T-helper 9 cell (primary cell): ENCODE data around the gene RANBP17.
"Not testable (repeated sequence)": the region's sequence is repeated elsewhere in the genome, so short reads cannot be mapped to it uniquely, and the experiment has no call there.

Experiments used
- DNase-seq: peaks from one replicate; pipeline ENCODE4 v3.0.0-alpha.2; 2020

Gene RANBP17

DNA sequence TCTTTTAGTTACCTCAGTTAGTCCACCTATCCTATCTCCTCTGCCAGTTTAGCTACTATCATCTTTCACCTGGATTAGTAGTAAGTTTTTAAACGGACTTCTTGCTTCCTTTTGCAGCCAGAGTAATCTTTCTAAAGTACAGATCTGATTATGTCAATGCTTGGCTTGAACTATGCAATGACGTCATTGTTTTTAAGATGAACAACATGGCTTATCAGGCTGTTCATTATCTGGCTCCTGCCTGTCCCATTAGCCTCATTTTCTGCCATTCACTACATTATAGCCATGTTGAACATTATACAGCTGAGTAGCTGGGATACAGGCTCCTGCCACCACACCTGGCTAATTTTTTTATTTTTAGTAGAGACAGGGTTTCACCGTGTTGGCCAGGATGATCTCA lies 98.7 kb downstream of the RANBP17 start:
- no peak for DNase-seq

DNA sequence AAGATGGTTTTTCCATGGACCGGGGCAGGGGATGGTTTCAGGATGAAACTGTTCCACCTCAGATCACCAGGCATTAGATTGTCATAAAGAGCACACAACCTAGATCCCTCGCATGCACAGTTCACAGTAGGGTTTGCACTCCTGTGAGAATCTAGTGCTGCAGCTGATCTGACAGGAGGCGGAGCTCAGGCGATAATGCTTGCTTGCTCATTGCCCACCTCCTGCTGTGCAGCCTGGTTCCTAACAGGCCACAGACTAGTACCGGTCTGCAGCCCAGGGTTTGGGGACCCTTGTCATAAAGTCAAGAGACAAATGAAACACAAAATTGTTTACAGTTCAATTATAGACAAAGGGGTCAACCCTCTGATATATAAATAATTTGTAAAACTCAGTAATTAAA lies 101.7 kb downstream of the RANBP17 start:
- no peak for DNase-seq

DNA sequence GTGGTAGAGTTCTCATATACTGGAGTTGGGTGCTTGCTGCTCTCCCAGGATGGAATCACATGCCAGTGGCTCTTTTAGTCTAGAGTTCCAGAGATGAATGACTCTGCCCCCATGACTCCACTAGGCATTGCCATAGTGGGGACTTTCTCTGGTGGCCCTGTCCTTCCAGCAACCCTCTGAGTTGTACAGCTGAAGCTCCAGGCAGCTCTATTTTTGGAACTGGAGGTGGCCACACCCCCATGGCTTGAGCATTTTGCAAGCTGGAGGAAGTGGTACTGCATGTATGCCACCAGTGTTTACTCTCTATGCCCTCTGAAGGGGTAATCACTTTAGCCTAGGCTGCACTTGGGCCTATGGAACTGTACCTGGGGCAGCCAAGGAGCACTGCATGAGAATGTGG lies 112.6 kb downstream of the RANBP17 start:
- DNase-seq, result no peak

DNA sequence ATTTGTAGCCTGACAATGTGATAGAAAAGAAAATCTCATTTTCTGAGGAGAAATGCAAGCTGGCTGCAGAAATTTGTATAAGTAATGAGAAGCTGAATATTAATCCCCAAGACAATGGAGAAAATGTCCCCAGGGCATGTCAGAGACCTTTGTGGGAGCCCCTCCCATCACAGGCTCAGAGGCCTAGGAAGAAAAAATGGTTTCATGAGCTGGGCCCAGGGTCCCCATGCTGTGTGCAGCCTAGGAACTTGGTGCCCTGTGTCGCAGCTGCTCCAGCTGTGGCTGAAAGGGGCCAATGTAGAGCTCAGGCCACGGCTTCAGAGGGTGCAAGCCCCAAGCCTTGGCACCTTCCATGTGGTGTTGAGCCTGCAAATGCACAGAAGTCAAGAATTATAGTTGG lies 118.4 kb downstream of the RANBP17 start:
- not testable (repeated sequence) for DNase-seq

DNA sequence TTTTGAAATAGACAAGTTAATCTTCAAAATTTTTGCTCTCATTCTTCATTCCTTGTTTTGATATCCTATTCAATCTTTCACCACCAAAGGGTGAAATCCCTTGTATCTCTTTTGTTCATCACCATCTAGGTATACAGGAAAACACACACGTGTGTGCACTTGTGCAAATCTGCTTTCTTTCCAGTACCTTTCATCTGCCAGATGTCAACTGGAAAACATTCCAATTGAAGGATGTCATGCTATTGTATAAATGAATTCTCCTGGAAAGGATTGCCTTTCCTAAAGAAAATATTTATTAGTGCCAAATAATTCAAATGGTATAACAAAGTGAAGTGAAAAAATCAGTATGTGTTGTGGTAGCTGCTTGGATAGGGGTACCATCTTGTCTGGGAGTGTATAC lies 123.7 kb downstream of the RANBP17 start:
- no peak for DNase-seq

DNA sequence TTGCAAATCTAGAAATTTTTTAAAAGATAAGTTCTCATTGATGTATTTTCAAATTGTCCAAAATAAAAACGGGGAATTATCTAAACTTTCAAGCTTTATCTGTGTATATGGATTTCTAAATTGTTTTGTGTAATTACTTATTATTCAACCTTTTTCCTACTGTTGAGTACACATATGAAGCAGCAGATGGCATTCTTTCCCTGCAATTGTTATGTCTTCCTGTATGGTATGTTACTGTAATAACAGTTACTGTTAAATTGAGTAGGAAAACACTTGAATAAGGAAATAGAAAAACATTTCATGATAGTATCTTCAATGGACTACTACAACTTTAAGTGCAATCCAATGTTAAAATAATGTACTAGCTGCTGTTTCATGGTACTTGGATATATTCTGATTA lies 124.8 kb downstream of the RANBP17 start:
- no peak for DNase-seq

DNA sequence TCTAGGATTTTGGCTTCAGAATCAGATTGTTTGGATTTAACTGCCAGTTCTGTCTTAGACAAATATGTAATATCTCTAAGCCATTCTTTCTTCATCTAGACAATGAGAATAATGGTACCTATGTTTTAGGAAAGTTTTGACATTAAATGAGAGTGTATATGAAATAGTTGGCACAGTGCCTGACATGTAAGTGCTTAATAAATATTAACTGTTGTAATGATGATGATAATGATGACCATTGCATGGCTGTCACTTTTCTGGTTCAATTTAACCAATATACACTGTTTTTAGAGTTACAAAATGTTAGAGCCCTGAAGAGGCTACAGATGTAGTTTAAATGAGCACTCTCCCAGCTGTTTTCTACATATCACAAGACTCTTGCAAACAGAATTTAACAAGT lies 131.7 kb downstream of the RANBP17 start:
- no peak for DNase-seq

DNA sequence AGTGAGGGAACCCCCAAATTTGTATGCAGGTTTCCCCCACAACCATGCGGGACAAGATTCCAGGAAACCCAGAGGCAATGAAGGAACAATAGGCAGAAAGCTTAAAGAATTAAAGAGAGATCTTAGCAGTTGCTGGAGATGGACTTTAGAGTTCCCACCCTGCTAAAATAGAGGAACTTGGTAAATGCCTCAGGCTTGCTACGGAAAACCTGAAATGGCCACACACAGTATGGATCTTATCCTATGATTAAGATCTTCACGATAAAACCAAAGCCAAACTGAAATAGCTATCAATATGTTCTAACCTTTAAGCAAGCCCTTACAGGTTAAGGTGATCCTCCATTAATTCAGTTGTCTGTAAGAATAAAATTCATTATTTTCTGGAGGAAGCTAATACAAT lies 148.3 kb downstream of the RANBP17 start:
- DNase-seq, result no peak

DNA sequence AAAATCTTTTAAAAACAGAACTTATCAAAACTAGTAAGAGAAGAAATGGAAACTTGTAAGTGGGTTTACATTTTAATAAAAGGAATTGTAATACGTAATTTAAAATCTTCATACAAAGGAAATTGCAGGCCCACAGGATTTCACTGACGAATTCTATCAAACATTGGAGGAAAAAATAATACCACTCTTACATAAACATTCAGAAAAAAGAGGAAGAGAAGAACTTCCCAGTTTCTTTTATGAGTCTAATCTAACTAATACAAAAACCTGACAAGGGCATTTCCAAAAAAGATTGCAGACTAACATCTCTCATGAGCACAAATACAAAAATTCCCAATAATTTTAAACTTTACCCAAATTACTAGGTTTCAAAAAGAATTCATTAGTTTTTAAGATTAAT lies 149.0 kb downstream of the RANBP17 start:
- no peak for DNase-seq

DNA sequence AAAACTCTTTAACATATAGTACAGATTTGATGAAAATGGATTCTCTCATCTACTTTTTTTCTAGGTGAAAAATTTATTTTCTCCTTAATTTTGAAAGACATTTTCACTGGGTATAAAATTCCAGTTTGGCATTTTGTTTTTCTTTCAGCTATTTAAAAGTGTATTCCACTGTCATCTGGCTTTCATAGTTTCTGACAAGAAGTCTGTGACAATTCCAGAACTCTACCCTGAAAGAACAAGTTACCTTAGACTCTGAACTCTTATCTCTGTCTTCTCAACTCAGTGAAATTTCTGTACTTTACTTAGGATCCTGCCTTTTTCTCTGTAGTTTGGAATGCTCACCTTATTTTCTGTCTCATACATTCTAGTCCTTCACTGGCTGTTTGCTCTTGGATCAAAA lies 161.7 kb downstream of the RANBP17 start:
- no peak for DNase-seq

DNA sequence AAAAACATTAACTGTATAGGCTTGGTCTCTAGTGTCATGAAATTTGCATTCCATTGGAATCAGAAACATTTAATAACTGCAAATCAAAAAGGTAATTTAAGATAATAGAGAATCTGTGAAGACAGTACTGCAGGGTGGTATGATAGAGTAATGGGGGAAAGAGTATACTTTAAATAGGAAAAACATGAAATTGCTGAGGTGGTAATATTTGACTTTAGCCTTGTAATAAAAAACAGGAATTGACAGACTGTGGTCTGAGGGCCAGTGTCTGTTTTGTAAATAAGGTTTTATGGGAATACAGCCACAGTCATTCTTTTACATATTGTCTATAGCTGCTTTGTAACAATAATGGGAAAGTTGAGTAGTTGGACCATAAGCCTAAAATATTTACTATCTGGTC lies 162.3 kb downstream of the RANBP17 start:
- no peak for DNase-seq

DNA sequence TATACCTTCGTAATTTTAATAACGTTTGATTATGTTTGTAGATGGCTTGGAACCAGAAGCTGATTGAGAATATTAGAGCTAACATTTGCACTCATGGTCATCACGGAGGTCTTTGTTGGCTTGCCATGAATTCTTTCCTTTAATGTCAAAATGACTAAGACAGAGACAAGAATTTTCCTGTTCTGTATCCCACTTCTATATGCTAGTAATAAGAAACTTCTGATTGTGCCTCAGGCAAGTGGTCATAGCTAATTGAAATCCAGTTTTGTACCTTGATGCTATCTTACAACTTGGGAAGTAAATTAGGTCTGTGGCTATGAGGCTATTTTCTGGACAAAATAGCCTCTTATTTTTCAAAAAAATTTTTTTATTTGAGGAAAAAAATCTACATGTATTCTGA lies 167.6 kb downstream of the RANBP17 start:
- no peak for DNase-seq

DNA sequence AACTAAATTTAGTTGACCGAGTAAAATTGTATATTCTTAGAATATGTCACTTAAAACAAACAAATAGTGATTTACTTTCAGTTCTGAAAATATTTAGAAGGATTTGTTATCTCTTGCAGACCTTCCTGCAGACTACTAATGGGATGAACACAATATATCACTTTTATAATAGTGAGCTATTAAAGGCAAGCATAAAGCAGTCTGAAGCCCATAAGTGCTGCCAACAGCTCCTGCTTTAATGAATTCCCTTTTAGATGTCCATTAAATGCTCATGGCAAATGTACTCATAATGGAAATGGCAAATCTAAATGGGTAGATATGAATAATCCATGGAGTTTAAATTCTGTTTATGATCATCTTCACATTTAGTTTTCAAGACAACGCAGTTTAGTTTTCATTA lies 170.2 kb downstream of the RANBP17 start:
- no peak for DNase-seq

DNA sequence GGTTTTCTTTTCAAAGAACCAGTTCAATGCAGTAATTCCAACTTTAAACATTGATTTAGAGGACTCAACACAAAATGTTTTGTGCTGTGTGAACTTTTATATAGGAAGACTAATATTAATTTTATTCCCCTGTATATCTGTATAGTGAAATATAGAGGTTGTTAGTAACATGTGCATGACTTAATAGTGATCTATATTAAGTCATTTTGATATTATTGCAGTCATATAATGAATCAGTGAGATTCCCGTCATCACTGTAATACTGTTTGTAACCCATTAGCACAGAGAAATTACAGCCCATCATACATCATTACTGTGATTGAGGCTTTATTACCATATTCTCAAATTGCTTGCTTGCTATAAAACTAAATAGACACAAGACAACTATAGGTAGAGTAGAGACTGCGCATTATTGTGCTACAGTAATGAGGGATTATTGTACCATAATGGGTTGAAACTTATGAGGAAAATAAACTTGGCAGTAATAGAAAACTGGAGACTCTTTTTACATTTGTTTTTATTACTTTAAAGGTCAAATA lies 170.7 kb downstream of the RANBP17 start:
- DNase-seq, result no peak

DNA sequence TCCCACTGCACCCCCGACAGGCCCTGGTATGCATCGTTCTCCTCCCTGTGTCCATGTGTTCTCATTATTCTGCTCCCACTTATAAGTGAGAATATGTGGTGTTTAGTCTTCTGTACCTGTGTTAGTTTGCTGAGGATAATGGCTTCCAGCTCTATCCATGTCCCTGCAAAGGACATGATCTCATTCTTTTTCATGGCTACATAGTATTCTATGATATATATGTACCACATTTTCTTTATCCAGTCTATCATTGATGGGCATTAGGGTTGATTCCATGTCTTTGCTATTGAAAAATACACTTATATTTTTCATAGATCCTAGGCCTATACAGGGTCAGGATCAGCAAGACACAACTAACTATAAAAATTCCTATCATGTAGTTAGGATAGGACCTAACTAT lies 180.1 kb downstream of the RANBP17 start:
- not testable (repeated sequence) for DNase-seq

DNA sequence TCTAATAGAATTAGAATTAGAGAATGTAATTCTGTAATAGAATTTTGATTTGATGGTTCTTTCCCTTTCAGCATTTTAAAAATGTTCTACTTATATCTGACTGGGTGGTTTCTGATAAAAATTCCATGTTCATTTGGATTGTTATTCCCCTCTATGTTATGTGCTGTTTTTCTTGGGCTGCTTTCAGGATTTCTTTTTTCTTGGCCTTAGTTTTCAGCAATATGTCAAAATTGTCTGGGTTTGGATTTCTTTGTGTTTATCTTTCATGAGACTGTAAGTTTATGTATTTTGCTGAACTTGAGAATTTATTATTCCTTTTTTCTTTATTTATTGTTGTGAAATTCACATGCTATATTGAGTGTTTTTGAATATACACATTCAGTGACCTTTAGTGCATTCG lies 189.1 kb downstream of the RANBP17 start:
- no peak for DNase-seq

DNA sequence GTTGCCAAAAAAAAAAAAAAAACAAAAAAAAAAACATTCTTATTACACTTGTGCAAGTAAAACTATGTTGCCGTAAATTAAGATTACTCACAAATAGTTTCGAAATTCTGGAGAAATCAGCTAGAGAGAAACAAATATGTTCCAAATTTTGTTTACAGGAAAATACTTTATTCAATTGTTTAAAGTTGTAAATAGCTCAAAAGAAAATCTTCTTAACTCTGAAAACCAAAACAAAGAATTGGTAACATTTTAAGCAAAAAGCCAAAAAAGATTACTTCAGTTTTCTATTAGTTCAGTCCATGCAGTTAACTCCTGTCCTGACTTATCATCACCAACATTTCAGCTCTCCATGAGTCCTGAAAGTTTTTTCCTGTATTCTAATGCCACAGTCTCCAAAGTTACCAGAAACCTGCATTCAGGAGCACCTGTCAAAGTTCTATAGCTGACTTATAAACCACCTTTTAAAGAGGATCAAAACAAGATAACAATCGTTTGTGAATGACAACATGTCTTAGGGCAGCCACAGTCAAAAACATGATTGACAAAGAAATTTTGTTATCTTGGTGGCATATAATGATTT lies 194.1 kb downstream of the RANBP17 start:
- no peak for DNase-seq

DNA sequence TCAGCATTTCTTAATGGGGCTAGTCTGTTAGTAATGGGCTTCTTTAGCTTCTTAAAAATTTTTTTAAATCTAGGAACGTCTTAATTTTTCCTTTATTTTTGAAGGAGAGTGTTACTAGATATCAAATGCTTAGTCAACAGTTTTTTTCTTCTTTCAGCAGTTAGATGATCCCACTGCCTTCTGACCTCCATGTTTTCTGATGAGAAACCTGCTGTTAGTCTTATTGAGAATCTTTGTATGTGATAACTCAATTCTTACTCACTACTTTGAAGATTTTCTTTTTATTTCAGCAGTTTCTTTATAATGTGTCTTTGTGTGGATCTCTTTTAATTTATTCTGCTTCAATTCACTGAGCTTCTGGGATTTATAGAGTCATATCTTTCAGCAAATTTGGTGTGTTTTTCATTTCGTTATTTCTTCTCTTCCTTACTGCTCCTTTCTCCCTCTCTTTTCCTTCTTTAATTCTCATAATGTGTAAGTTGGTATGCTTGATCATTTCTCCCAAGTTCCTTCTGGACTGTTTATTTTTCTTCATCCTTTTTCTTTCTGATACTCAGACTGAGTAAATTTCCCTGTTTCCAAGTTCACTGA lies 205.8 kb downstream of the RANBP17 start:
- no peak for DNase-seq

DNA sequence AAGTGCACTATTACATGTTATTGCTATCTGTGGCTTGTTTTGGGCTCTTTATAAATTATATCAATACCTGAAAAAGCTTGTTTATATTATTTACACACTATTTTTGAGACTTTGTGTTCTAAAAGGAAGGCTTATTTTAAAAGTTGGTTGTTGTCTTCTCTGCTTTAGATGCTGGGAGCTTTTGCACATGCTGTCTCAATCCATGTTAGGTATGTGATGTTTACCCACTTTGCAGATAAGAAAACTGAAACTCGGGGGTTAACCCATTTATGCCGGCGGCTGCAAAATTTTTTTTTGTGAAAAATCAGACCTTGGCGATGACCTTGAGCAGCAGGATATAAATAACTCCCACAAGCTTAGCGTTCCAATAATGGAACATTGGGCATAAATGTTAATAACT lies 212.9 kb downstream of the RANBP17 start:
- DNase-seq, result no peak

DNA sequence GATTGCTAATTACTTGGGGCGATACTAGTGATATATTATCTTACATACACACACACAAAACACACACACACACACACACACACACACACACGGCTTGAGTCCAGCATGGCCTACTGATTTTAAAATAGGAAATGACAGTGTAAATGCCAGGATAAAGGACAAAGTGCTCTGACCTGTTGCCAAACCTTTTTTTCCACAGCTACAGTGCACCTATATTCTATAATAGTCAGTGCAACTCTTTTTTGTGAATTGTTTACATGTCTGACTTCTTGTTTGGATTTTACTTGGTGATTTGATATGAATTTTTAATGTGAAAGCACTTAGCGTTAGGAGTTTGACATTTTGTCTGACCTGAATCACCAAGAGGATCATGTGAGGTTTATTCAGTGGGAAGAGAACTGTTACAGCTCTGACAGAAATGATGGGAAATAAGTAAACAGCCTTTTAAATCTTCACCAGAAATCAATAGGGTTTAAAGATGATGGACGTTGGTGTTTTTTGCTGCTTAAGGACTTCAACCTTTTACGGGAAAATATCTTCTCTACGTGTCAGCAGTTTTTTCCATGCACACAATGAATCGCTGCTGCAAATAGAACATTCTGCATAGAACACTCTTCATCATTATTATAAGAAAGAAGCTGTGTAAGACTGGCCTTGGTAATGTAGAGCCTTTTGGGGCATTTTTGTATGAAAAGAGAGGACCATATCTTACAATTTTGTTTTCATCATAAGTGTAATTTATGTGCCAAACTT lies 218.5 kb downstream of the RANBP17 start:
- no peak for DNase-seq

DNA sequence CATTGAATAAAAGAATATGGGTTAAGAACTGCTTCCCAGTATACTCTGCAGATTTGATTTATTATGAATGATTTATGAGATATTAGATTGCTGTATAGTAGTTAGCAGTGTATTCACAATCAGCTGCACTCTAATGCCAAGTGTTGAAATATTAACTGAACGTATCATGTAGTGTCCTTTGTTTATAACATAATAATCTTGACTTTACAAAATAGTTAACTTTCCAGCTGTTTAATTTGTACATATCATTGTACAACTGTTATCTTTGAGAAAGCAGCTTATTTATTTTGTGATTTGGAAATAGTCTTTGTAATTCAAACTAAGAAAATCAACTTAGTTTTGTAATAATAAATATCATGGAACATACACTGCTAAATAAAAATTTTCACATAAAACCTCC lies 219.5 kb downstream of the RANBP17 start:
- no peak for DNase-seq

DNA sequence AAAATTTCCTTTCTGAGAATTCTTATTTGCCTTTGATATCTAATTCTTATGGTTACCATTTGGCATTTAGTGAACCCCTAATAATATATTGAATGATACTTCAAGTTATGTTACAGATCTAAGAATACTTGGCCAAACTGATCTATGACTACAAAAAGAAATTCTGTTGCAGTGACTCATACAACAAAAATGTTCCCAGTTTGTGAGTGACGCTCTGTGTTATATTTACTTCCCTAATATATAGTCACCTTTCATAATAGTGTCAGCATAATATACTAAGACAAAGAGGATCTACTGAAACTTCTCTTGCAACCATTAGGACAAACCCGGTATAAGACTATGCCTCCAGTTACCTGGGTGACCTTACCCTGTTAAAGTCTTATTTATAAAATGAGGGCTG lies 230.4 kb downstream of the RANBP17 start:
- DNase-seq, result no peak

DNA sequence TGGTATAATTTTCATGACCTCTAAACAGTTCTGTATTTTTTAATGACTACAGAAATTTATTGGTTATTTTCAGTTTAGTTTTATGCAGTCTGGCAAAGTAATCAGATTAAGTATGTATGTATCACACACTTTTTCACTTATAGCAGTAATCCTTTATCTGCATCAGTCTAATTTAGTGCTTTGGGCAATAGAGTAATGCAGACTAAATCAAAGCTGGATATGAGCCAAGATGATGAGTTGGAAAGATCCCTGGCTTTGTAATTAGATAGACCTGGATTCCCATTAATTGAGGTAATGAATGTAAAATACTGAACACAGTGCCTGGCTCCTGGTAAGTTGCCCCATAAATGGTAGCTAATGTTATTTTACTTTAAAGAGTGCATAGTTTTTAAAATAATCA lies 231.8 kb downstream of the RANBP17 start:
- no peak for DNase-seq

DNA sequence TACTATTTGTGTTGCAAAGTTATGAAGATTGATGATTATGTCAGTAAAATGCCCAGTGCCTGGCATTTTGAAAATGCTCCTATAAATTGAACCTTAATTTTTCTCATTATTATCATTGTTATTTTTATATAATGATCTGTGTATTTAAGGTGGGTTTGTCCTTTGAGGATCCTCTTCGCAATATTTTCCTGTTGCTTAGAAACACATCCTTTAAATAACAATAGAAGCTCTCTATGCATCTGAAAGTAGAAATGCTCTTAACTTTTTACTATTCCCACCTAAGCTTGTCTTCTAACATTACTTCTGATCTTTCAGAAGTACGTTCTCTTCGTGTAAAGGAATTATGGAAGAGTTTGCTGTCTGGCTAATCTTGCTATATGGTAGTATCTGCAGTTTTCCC lies 232.5 kb downstream of the RANBP17 start:
- DNase-seq, result no peak
